CD4-positive, alpha-beta T cell treated with Interleukin-6 at 100 ng/mL for 8 hours (primary cell): ENCODE measurements around the gene ELOB.
"Not testable (repeated sequence)": the region's sequence is repeated elsewhere in the genome, so short reads cannot be mapped to it uniquely, and the experiment has no call there.

Source experiments
- DNase-seq: peaks from one replicate; pipeline ENCODE4 v3.0.0-alpha.2; 2020; ENCODE audit warnings: mixed read lengths, low spot score

ELOB gene

GRCh38 chr16:2745116-2745890 is 31.8 kb downstream of the ELOB start:
- no peak for DNase-seq

- DNase-seq = no peak
These were observed 32.4 kb downstream of the ELOB start for GRCh38 chr16:2744711-2745110.

GRCh38 chr16:2743007-2743810 is 33.9 kb downstream of the ELOB start:
- no peak for DNase-seq

- no peak for DNase-seq
These were observed 34.6 kb downstream of the ELOB start for GRCh38 chr16:2742323-2743006.

- no peak for DNase-seq
These were observed 35.9 kb downstream of the ELOB start for GRCh38 chr16:2741168-2741567.

GRCh38 chr16:2740476-2740875 is 36.6 kb downstream of the ELOB start:
- no peak for DNase-seq

- no peak for DNase-seq
These were observed 37.3 kb downstream of the ELOB start for GRCh38 chr16:2739625-2740430.

GRCh38 chr16:2738615-2739014 is 38.5 kb downstream of the ELOB start:
- DNase-seq = no peak

- no peak for DNase-seq
These were observed 39.1 kb downstream of the ELOB start for GRCh38 chr16:2737895-2738418.

GRCh38 chr16:2737238-2737605 is 39.9 kb downstream of the ELOB start:
- no peak for DNase-seq

GRCh38 chr16:2736476-2737237 is 40.4 kb downstream of the ELOB start:
- DNase-seq = no peak

GRCh38 chr16:2734844-2735515 is 42.1 kb downstream of the ELOB start:
- no peak for DNase-seq

- no peak for DNase-seq
These were observed 49.0 kb downstream of the ELOB start for GRCh38 chr16:2728034-2728433.

GRCh38 chr16:2726923-2727322 is 50.2 kb downstream of the ELOB start:
- DNase-seq = no peak

- DNase-seq = no peak
These were observed 52.2 kb downstream of the ELOB start for GRCh38 chr16:2724816-2725348.

GRCh38 chr16:2724088-2724676 is 52.9 kb downstream of the ELOB start:
- no peak for DNase-seq

- not testable (repeated sequence) for DNase-seq
These were observed 55.4 kb downstream of the ELOB start for GRCh38 chr16:2721634-2722173.
